Esophagus (tissue), 2 donors: ENCODE measurements around the gene SOD1. TPM values are rescaled to one million over a fixed set of nuclear protein-coding genes. Genes with fewer than 3 reads are reported as not detected.

Experiments
- H3K27ac ChIP-seq, 2 donors: one replicate each; pipeline ENCODE4 v1.5.1; 2013; ENCODE audit warnings: low read depth in 2 of 2, mild to moderate bottlenecking in 2 of 2, inconsistent platforms in 1 of 2, low read length in 1 of 2, moderate library complexity in 1 of 2
- H3K27me3 ChIP-seq, 2 donors: one replicate each; pipeline ENCODE4 v1.6.1; 2013; ENCODE audit warnings: low read length in 2 of 2, control low read depth in 1 of 2, mild to moderate bottlenecking in 1 of 2; ENCODE audit not compliant: insufficient read depth in 2 of 2, control insufficient read depth in 1 of 2
- H3K36me3 ChIP-seq, 2 donors: one replicate each; pipeline ENCODE4 v1.6.1; 2013; ENCODE audit warnings: low read length in 1 of 2; ENCODE audit not compliant: control insufficient read depth in 2 of 2, insufficient read depth in 2 of 2
- H3K4me1 ChIP-seq, 2 donors: one replicate each; pipeline ENCODE4 v1.6.1; 2013; ENCODE audit warnings: low read length in 1 of 2; ENCODE audit not compliant: control insufficient read depth in 2 of 2, insufficient read depth in 2 of 2
- H3K4me3 ChIP-seq, 2 donors: one replicate each; pipeline ENCODE4 v1.5.1; 2013; ENCODE audit warnings: low read length in 2 of 2, mild to moderate bottlenecking in 2 of 2, low read depth in 1 of 2, moderate library complexity in 1 of 2
- H3K9me3 ChIP-seq, 2 donors: one replicate each; pipeline ENCODE4 v1.6.1; 2013; ENCODE audit warnings: mild to moderate bottlenecking in 2 of 2, low read depth in 1 of 2, low read length in 1 of 2, moderate library complexity in 1 of 2; ENCODE audit not compliant: control insufficient read depth in 2 of 2, insufficient read depth in 1 of 2
- WGBS, 2 donors: extraction: QIAGEN DNeasy Blood & Tissue Kit; methylation state at CpG; one replicate each; pipeline ENCODE4 v1.1.7; 2013; 5-methylcytosine and 5-hydroxymethylcytosine counted together
- polyA plus RNA-seq, 2 donors: library from polyadenylated mRNA; stranded (reverse); fragments of 200-250 nt; gene quantifications; one replicate each; pipeline ENCODE4 v1.2.3, GENCODE V29; 2013
- donor health status: healthy with polysubstance abuse.
- donor health status: Bipolar disorder and iron deficiency.

Gene SOD1
- polyA plus RNA-seq, 2 donors = 269 to 319 TPM

DNA sequence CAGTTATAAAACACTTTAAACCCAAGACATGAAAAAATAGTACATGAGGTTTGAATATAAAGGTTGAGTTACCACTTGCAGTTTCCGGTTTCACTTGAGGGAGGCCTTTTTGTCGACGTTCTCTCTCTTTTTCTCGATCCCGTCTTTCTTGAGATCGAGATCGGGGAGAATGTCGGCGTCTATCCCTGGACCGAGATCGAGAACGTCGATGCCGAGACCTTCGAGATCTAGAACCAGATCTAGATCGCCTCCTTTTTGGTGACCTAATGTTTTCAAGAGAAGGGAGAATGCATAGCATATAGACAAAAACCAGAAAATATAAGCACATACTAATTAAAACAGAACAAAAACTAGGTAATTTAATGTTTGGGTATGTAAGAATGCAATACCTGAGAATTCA is 33.7 kb downstream of the SOD1 start:
- 97 to 99% methylated on average over 16 of the region's 16 CpGs for WGBS, 2 donors
- no peaks in the 10 kb centered on the region for H3K9me3 ChIP-seq
- H3K27me3 ChIP-seq = no peaks in the 10 kb centered on the region
- no peak overlapping the region for H3K4me3 ChIP-seq
- H3K4me1 ChIP-seq = no peaks in the 10 kb centered on the region
- peaks cover 0 to 14% of the 10 kb centered on the region in 2 donors for H3K36me3 ChIP-seq
- no peak overlapping the region for H3K27ac ChIP-seq

DNA sequence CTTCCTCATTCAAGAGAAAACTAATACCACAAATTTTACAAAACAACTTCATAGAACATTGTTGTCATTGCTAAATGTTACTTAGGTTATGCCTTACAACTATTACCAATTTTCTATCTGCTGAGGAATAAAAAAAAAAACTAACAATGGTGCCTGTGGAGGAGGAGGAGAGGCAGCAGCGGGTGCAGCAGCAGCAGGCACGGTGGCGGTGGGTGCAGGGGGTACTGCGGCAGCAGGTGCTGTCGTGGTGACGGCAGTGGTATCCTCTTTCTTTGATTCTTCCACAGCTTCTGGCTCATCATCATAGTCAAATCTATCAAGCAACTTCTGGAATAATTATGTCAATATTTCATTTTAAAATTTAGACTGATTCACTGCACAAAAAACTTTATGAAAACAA is 36.9 kb downstream of the SOD1 start:
- Histone ChIP-seq H3K9me3 (no peaks in the 10 kb centered on the region), H3K36me3 (peaks cover 5 to 12% of the 10 kb centered on the region in 2 donors)
- 91 to 96% methylated on average over 6 of the region's 6 CpGs for WGBS, 2 donors

DNA sequence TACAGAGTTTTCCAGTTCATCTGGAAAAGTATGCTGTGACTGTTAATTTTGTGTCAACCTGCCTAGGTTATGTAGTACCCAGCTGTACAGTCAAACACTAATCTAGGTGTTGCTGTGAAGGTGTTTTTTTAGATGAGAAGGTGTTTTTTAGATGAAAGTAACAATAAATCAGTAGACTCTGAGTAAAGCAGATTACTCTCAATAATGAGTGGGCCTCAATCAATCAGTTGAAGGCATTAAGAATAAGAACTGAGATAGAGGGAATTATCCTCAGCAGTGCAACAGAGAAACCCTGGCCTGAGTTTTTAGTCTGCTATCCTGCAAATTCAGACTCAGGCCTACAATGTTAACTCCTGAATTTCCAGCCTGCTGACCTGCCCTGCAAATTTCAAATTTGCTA is 39.0 kb downstream of the SOD1 start:
- Histone ChIP-seq H3K9me3 (no peaks in the 10 kb centered on the region), H3K4me3 (no peak overlapping the region), H3K36me3 (peaks cover 7 to 12% of the 10 kb centered on the region in 2 donors), H3K27me3 (no peaks in the 10 kb centered on the region), H3K27ac (no peak overlapping the region), H3K4me1 (no peaks in the 10 kb centered on the region)

More for the DNA sequence above, 36.9 kb downstream of the SOD1 start:
- no peak overlapping the region for H3K27ac ChIP-seq
- H3K4me3 ChIP-seq = no peak overlapping the region
- no peaks in the 10 kb centered on the region for H3K4me1 ChIP-seq
- H3K27me3 ChIP-seq = no peaks in the 10 kb centered on the region

DNA sequence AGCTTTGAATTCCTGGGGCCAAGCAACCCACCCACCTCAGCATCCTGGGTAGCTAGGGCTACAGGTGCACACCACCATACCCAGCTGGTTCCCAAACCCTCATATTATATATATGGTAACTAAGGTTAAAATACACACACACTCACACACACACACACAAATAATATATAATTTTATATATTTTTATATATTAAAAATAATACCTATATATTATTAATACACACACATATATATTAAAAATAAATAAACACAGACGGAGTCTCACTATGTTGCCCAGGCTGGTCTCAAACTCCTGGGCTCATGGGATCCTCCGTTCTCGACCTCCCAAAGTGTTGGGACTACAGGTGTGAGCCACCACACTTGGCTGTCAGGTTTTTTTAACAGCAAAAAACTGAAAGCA is 40.5 kb downstream of the SOD1 start:
- peaks cover 7 to 10% of the 10 kb centered on the region in 2 donors for H3K36me3 ChIP-seq
- no peak overlapping the region for H3K4me3 ChIP-seq
- H3K27ac ChIP-seq = no peak overlapping the region
- no peaks in the 10 kb centered on the region for H3K27me3 ChIP-seq
- H3K4me1 ChIP-seq = no peaks in the 10 kb centered on the region
- no peaks in the 10 kb centered on the region for H3K9me3 ChIP-seq
- 97 to 98% methylated on average over 3 of the region's 3 CpGs for WGBS, 2 donors

DNA sequence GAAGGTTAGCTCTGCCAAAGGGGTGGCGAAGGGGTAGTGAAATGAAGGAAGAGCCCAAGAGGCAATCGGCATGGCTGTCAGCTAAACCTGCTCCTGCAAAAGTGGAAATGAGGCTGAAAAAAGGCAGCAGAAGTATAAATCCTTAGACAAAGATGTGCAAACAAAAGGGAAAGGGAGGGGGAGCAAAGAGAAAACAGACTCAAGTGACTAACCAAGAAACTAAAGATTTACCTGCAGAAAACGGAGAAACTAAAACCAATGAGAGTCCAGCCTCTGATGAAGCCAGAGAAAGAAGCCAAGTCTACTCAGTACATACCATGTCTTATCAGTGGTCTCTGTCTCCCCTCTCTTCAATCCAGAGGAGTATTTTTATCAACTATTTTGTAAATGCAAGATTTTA is 47.1 kb downstream of the SOD1 start:
- 79 to 80% methylated on average over 3 of the region's 3 CpGs for WGBS, 2 donors
- peaks cover 1 to 2% of the 10 kb centered on the region in 2 donors for H3K36me3 ChIP-seq
- no peaks in the 10 kb centered on the region for H3K27me3 ChIP-seq
- H3K4me3 ChIP-seq = no peak overlapping the region
- H3K27ac ChIP-seq = no peak overlapping the region
- peaks cover 2 to 5% of the 10 kb centered on the region in 2 donors for H3K4me1 ChIP-seq
- H3K9me3 ChIP-seq = no peaks in the 10 kb centered on the region

DNA sequence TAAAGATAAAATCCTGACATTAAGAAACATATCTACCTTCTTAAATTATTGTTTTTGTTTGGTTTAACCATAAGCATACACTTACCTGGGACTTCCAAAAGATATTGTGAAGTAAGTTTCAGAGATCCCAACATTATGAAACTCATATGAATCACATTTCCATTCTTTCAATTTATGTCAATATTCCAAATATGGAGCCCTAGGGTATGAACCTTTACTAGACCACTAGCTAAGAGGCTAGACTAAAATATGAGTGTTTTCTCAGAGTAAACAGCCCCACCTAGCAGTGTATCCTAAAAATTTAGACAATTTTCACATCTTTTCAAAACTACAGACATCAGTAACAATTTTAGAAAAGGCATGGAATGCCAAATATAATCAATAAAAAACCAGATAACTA is 48.0 kb downstream of the SOD1 start:
- H3K36me3 ChIP-seq = no peaks in the 10 kb centered on the region
- H3K9me3 ChIP-seq = no peaks in the 10 kb centered on the region
- no peaks in the 10 kb centered on the region for H3K27me3 ChIP-seq
- no peak overlapping the region for H3K4me3 ChIP-seq
- H3K4me1 ChIP-seq = peaks cover 2 to 5% of the 10 kb centered on the region in 2 donors
- H3K27ac ChIP-seq = no peak overlapping the region

DNA sequence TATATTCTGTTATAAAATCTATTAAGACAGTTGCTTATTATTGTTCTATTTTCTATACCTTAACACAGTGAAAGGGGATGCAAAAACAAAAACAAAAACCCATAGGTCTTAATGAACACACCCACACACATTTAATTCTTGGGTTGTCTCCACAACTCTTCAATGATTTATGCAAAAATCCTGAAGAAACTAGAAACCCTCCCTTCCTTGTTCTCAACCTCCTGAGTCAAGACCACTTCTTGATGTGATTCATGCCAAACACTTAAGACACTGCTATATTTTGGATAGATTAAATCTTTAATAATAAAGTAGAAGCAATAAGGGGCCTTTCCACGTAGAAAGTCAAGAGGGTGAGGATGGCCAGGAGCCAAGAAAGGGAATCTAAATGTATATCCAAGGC is 49.0 kb downstream of the SOD1 start:
- H3K27me3 ChIP-seq = no peaks in the 10 kb centered on the region
- 44 to 58% methylated on average over 1 of the region's 1 CpG for WGBS, 2 donors
- H3K27ac ChIP-seq = no peak overlapping the region
- peaks cover 2 to 5% of the 10 kb centered on the region in 2 donors for H3K4me1 ChIP-seq
- no peaks in the 10 kb centered on the region for H3K9me3 ChIP-seq
- H3K4me3 ChIP-seq = no peak overlapping the region
- no peaks in the 10 kb centered on the region for H3K36me3 ChIP-seq

DNA sequence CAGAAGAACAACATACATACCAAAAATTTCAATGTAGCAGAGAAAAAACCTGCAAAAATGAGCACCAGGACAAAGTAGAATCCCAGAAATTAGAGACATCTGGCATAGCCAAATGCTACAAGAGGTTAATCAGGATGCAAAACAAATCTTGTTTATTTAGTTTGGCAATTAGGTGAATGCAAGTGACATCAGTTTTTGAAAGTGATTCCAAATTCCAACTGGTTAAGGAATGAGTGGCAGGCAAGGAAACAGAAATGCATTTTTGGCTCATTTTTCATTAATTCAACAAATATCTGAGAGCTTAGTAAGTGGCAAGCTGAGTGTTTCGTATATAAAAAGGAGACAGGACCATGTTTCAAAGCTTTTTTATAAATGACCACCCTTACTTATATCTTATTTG is 51.1 kb downstream of the SOD1 start:
- Histone ChIP-seq H3K4me1 (peaks cover 2 to 5% of the 10 kb centered on the region in 2 donors), H3K36me3 (no peaks in the 10 kb centered on the region), H3K27ac (no peak overlapping the region), H3K9me3 (no peaks in the 10 kb centered on the region), H3K4me3 (no peak overlapping the region), H3K27me3 (no peaks in the 10 kb centered on the region)
- WGBS, 2 donors = 57 to 58% methylated on average over 1 of the region's 1 CpG

DNA sequence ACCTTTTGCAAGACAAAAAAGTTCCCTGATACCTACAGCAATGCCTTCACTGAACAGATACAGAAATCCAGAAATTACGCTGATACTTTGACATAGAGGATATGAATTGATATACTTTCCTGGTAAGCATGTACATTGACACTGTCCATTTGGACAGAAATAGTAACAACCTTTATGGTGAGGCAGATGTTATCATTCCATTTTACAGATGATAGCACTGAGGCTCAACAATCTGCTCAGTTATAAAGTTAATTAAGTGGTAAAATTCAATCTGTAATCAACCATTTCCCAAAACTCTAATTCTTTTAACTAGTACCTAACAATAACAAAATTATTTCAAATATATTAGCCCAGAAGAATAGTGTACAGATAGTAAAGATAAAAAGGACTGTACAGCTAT is 51.8 kb downstream of the SOD1 start:
- 98 to 99% methylated on average over 1 of the region's 1 CpG for WGBS, 2 donors
- no peak overlapping the region for H3K27ac ChIP-seq
- H3K4me1 ChIP-seq = peaks cover 2% of the 10 kb centered on the region in 2 donors
- no peaks in the 10 kb centered on the region for H3K36me3 ChIP-seq
- no peaks in the 10 kb centered on the region for H3K27me3 ChIP-seq
- H3K4me3 ChIP-seq = no peak overlapping the region
- H3K9me3 ChIP-seq = no peaks in the 10 kb centered on the region

DNA sequence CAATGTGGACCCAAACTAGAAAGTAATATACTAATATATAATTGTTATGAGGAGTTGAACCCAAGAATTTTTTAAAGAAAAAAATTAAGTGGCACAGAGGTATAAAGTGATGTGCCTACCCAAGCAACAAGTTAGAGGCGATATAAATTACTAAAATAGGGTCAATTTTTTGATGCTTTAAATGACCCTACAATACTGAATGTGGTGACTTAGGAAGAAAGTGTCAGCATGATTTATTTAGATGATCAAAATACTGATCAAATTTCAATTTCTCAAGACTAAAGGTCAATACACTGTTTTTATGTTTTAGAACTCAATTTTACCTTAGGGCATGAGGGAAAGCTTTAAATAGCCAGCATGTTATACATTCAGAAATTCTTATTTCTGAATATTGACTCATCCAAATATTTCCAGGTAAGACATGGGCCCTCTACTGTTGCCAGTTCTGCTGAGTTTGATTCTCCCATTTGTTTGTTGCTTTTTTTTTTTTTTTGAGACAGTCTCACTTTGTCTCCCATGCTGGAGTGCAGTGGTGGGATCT is 52.3 kb downstream of the SOD1 start:
- H3K9me3 ChIP-seq = no peaks in the 10 kb centered on the region
- no peak overlapping the region for H3K4me3 ChIP-seq
- H3K27me3 ChIP-seq = no peaks in the 10 kb centered on the region
- WGBS, 2 donors = 99 to 100% methylated on average over 1 of the region's 1 CpG
- no peaks in the 10 kb centered on the region for H3K36me3 ChIP-seq
- H3K4me1 ChIP-seq = no peaks in the 10 kb centered on the region
- no peak overlapping the region for H3K27ac ChIP-seq
